ENCODE measurements around the gene CRADD. TPM values are rescaled to one million over a fixed set of nuclear protein-coding genes. Genes with fewer than 3 reads are reported as not detected.
A peak's percentile ranks its signal among the peaks of the same experiment; 100 is the strongest.

Gene CRADD
- total and polyA plus RNA-seq, 2 donors: 13.9 to 17.1 TPM

- Histone ChIP-seq H3K36me3 (ENCODE audit: control insufficient read depth in 2 of 2, insufficient read depth in 2 of 2, low read length in 1 of 2) (no peaks in the 10 kb centered on the region), H3K9me3 (ENCODE audit: control insufficient read depth in 2 of 2, insufficient read depth in 1 of 2, low read length in 1 of 2) (peaks cover 0 to 1% of the 10 kb centered on the region in 2 donors), H3K4me1 (ENCODE audit: control insufficient read depth in 2 of 2, insufficient read depth in 2 of 2, low read length in 2 of 2) (peaks cover 32 to 59% of the 10 kb centered on the region in 2 donors), H3K4me3 (ENCODE audit: low read length in 2 of 2) (no peak overlapping the region), H3K27ac (ENCODE audit: low read depth in 1 of 2, low read length in 1 of 2) (no peak overlapping the region), H3K27me3 (ENCODE audit: control insufficient read depth in 2 of 2, insufficient read depth in 1 of 2, low read length in 1 of 2) (no peaks in the 10 kb centered on the region)
- DNase-seq (ENCODE audit: low read depth in 6 of 9, low spot score in 9 of 9): peak in 1 of 9 donors; percentile 40
- 91% methylated on average over 8 of the region's 8 CpGs for WGBS
Measured at GRCh38 chr12:93785249-93786010, 108.3 kb downstream of the CRADD start.

DNA sequence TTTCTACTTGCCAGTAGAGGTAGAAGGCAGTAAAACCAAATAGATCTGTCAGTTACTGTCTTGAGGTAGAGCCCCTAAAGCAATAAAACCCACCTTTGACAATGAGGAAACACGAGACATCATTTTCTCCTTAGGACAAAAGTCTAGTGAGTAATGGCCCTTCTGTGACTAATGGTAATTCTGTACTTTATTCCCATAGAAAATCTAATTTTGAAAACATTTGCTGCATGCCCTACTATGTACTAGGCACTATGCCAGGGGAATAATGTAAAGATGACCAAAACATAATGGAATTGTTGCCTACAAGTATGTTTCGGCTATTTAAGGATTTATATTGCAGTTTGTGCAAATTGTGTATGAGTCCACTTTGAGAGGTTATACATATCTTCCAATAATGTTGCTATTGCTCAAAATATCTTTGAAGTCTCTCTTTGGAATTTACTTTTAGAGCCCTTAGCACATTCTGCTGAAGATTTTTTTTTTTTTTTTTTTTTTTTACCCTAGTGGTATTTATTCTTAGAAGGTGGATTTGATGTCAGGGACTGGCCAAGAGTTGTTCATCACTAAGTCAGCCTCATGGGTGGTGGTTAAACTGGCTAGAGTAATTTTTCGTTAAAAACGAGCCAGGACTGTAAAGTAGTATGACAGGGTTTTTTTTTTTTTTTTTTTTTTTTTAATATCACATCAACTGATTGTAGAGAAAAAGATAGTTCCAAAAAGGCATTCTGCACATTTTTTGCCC is 109.7 kb downstream of the CRADD start:
- Histone ChIP-seq H3K27me3 (ENCODE audit: control insufficient read depth in 2 of 2, insufficient read depth in 1 of 2, low read length in 1 of 2) (no peaks in the 10 kb centered on the region), H3K27ac (ENCODE audit: low read depth in 1 of 2, low read length in 1 of 2) (no peak overlapping the region)
- WGBS: 96% methylated on average over 4 of the region's 4 CpGs

GRCh38 chr12:93788853-93789252 is 111.7 kb downstream of the CRADD start:
- peaks cover 0 to 1% of the 10 kb centered on the region in 2 donors for H3K9me3 ChIP-seq (ENCODE audit: control insufficient read depth in 2 of 2, insufficient read depth in 1 of 2, low read length in 1 of 2)
- 52% methylated on average over 3 of the region's 3 CpGs for WGBS
- H3K27me3 ChIP-seq (ENCODE audit: control insufficient read depth in 2 of 2, insufficient read depth in 1 of 2, low read length in 1 of 2): no peaks in the 10 kb centered on the region
- H3K4me1 ChIP-seq (ENCODE audit: control insufficient read depth in 2 of 2, insufficient read depth in 2 of 2, low read length in 2 of 2): peaks cover 27 to 42% of the 10 kb centered on the region in 2 donors
- no peak overlapping the region for H3K4me3 ChIP-seq (ENCODE audit: low read length in 2 of 2)
- peak in 1 of 9 donors; percentile 37 for DNase-seq (ENCODE audit: low read depth in 6 of 9, low spot score in 9 of 9)
- no peaks in the 10 kb centered on the region for H3K36me3 ChIP-seq (ENCODE audit: control insufficient read depth in 2 of 2, insufficient read depth in 2 of 2, low read length in 1 of 2)
- H3K27ac ChIP-seq (ENCODE audit: low read depth in 1 of 2, low read length in 1 of 2): no peak overlapping the region

More for the DNA sequence above, 109.7 kb downstream of the CRADD start:
- peaks cover 27 to 49% of the 10 kb centered on the region in 2 donors for H3K4me1 ChIP-seq (ENCODE audit: control insufficient read depth in 2 of 2, insufficient read depth in 2 of 2, low read length in 2 of 2)
- peaks cover 0 to 1% of the 10 kb centered on the region in 2 donors for H3K9me3 ChIP-seq (ENCODE audit: control insufficient read depth in 2 of 2, insufficient read depth in 1 of 2, low read length in 1 of 2)
- no peak overlapping the region for H3K4me3 ChIP-seq (ENCODE audit: low read length in 2 of 2)
- H3K36me3 ChIP-seq (ENCODE audit: control insufficient read depth in 2 of 2, insufficient read depth in 2 of 2, low read length in 1 of 2): no peaks in the 10 kb centered on the region
- DNase-seq (ENCODE audit: low read depth in 6 of 9, low spot score in 9 of 9): no peak

- no peak overlapping the region for H3K4me3 ChIP-seq (ENCODE audit: low read length in 2 of 2)
- WGBS: 17% methylated on average over 1 of the region's 1 CpG
- H3K4me1 ChIP-seq (ENCODE audit: control insufficient read depth in 2 of 2, insufficient read depth in 2 of 2, low read length in 2 of 2): peaks cover 27 to 35% of the 10 kb centered on the region in 2 donors
- H3K27ac ChIP-seq (ENCODE audit: low read depth in 1 of 2, low read length in 1 of 2): peak overlapping the region in 1 of 2 donors; percentile 10
- DNase-seq (ENCODE audit: low read depth in 6 of 9, low spot score in 9 of 9): peak in 1 of 9 donors; percentile 29
- peaks cover 0 to 1% of the 10 kb centered on the region in 2 donors for H3K9me3 ChIP-seq (ENCODE audit: control insufficient read depth in 2 of 2, insufficient read depth in 1 of 2, low read length in 1 of 2)
- no peaks in the 10 kb centered on the region for H3K36me3 ChIP-seq (ENCODE audit: control insufficient read depth in 2 of 2, insufficient read depth in 2 of 2, low read length in 1 of 2)
- H3K27me3 ChIP-seq (ENCODE audit: control insufficient read depth in 2 of 2, insufficient read depth in 1 of 2, low read length in 1 of 2): no peaks in the 10 kb centered on the region
Measured at GRCh38 chr12:93789767-93790166, 112.6 kb downstream of the CRADD start.

DNA sequence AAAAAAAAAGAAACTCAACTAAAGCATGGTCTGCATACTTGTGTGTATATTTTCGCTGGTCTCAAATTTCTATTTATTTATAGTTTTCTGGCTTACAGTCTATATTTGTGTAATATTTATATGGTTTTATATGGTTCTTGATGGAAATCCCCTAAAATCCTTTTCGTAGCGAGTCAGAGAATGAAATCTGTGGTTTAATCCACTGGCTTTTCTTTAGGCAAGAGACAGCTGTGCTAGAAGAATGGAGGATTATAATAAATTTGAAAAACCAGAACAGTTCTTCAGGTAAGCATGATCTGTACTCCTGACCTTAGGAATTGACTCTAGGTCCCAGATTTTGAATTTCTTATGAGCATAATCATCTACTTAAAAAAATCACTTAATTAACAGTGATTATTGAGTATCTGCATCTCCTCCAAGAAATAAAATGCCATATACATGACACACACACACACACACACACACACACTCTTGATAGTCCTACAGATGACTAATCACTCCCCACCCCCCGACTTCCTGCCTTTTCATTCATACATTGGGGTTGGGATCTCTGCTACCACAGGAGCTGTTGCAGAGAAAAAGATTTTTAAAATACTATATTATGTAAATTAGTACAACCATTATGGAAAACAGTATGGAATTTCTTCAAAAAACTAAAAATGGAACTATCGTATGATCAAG is 113.4 kb downstream of the CRADD start:
- 84% methylated on average over 5 of the region's 5 CpGs for WGBS
- no peak overlapping the region for H3K27ac ChIP-seq (ENCODE audit: low read depth in 1 of 2, low read length in 1 of 2)
- H3K9me3 ChIP-seq (ENCODE audit: control insufficient read depth in 2 of 2, insufficient read depth in 1 of 2, low read length in 1 of 2): peaks cover 0 to 1% of the 10 kb centered on the region in 2 donors
- peaks cover 23 to 28% of the 10 kb centered on the region in 2 donors for H3K4me1 ChIP-seq (ENCODE audit: control insufficient read depth in 2 of 2, insufficient read depth in 2 of 2, low read length in 2 of 2)
- no peaks in the 10 kb centered on the region for H3K36me3 ChIP-seq (ENCODE audit: control insufficient read depth in 2 of 2, insufficient read depth in 2 of 2, low read length in 1 of 2)
- H3K27me3 ChIP-seq (ENCODE audit: control insufficient read depth in 2 of 2, insufficient read depth in 1 of 2, low read length in 1 of 2): no peaks in the 10 kb centered on the region
- no peak for DNase-seq (ENCODE audit: low read depth in 6 of 9, low spot score in 9 of 9)
- H3K4me3 ChIP-seq (ENCODE audit: low read length in 2 of 2): no peak overlapping the region

- 99% methylated on average over 3 of the region's 3 CpGs for WGBS
- no peaks in the 10 kb centered on the region for H3K36me3 ChIP-seq (ENCODE audit: control insufficient read depth in 2 of 2, insufficient read depth in 2 of 2, low read length in 1 of 2)
- H3K4me1 ChIP-seq (ENCODE audit: control insufficient read depth in 2 of 2, insufficient read depth in 2 of 2, low read length in 2 of 2): peaks cover 29 to 36% of the 10 kb centered on the region in 2 donors
- H3K27ac ChIP-seq (ENCODE audit: low read depth in 1 of 2, low read length in 1 of 2): no peak overlapping the region
- no peak for DNase-seq (ENCODE audit: low read depth in 6 of 9, low spot score in 9 of 9)
- H3K4me3 ChIP-seq (ENCODE audit: low read length in 2 of 2): no peak overlapping the region
- H3K27me3 ChIP-seq (ENCODE audit: control insufficient read depth in 2 of 2, insufficient read depth in 1 of 2, low read length in 1 of 2): no peaks in the 10 kb centered on the region
- H3K9me3 ChIP-seq (ENCODE audit: control insufficient read depth in 2 of 2, insufficient read depth in 1 of 2, low read length in 1 of 2): peaks cover 0 to under 1% of the 10 kb centered on the region in 2 donors
Measured at GRCh38 chr12:93793007-93793406, 115.8 kb downstream of the CRADD start.

- H3K36me3 ChIP-seq (ENCODE audit: control insufficient read depth in 2 of 2, insufficient read depth in 2 of 2, low read length in 1 of 2): no peaks in the 10 kb centered on the region
- H3K27me3 ChIP-seq (ENCODE audit: control insufficient read depth in 2 of 2, insufficient read depth in 1 of 2, low read length in 1 of 2): no peaks in the 10 kb centered on the region
- H3K4me1 ChIP-seq (ENCODE audit: control insufficient read depth in 2 of 2, insufficient read depth in 2 of 2, low read length in 2 of 2): peaks cover 31 to 37% of the 10 kb centered on the region in 2 donors
- H3K4me3 ChIP-seq (ENCODE audit: low read length in 2 of 2): no peak overlapping the region
- DNase-seq (ENCODE audit: low read depth in 6 of 9, low spot score in 9 of 9): no peak
- no peaks in the 10 kb centered on the region for H3K9me3 ChIP-seq (ENCODE audit: control insufficient read depth in 2 of 2, insufficient read depth in 1 of 2, low read length in 1 of 2)
- H3K27ac ChIP-seq (ENCODE audit: low read depth in 1 of 2, low read length in 1 of 2): no peak overlapping the region
Measured at GRCh38 chr12:93793983-93794382, 116.8 kb downstream of the CRADD start.

DNA sequence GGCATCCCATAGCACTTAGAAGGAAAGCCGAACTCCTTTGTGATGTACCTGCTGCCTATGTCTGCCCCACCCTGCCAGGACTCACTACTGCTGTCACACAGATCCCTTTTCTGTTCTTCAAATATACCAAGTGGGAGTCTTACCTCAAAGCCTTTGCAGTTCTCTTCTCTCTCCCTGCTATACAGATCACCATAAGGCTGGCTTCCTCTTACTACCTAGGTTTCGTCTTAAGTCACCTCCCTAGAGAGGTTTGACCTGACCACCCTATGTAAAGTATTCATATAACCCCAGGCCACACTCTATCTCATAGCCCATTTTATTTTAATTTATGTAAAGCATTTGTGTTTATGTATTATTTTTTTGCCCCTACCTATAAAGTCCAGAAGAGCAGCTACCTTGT is 117.6 kb downstream of the CRADD start:
- WGBS: 96% methylated on average over 2 of the region's 2 CpGs
- H3K27me3 ChIP-seq (ENCODE audit: control insufficient read depth in 2 of 2, insufficient read depth in 1 of 2, low read length in 1 of 2): no peaks in the 10 kb centered on the region
- no peaks in the 10 kb centered on the region for H3K9me3 ChIP-seq (ENCODE audit: control insufficient read depth in 2 of 2, insufficient read depth in 1 of 2, low read length in 1 of 2)
- H3K27ac ChIP-seq (ENCODE audit: low read depth in 1 of 2, low read length in 1 of 2): no peak overlapping the region
- no peak overlapping the region for H3K4me3 ChIP-seq (ENCODE audit: low read length in 2 of 2)
- no peaks in the 10 kb centered on the region for H3K36me3 ChIP-seq (ENCODE audit: control insufficient read depth in 2 of 2, insufficient read depth in 2 of 2, low read length in 1 of 2)
- DNase-seq (ENCODE audit: low read depth in 6 of 9, low spot score in 9 of 9): no peak
- peaks cover 29 to 30% of the 10 kb centered on the region in 2 donors for H3K4me1 ChIP-seq (ENCODE audit: control insufficient read depth in 2 of 2, insufficient read depth in 2 of 2, low read length in 2 of 2)

DNA sequence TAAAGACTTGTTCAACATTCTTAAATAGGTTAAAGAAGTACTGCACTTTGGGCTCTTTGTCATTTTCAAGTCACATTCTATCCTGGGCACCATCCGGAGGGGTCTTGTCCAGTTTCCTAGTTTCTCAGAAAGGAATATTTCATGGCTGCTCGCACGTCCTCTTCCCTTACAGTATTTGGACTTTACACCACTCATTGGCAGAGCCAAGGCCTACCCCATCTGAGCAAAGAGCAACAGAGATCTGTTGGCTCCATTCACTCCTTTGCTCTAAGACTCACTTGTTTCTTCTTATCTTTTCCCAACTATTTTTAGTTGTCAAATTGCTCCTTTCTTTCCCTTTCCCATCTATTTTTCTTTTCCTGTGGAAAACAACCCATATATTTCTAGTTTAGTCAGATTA is 118.2 kb downstream of the CRADD start:
- DNase-seq (ENCODE audit: low read depth in 6 of 9, low spot score in 9 of 9): no peak
- no peaks in the 10 kb centered on the region for H3K36me3 ChIP-seq (ENCODE audit: control insufficient read depth in 2 of 2, insufficient read depth in 2 of 2, low read length in 1 of 2)
- no peaks in the 10 kb centered on the region for H3K27me3 ChIP-seq (ENCODE audit: control insufficient read depth in 2 of 2, insufficient read depth in 1 of 2, low read length in 1 of 2)
- H3K4me3 ChIP-seq (ENCODE audit: low read length in 2 of 2): no peak overlapping the region
- over 99% methylated on average over 3 of the region's 3 CpGs for WGBS
- H3K9me3 ChIP-seq (ENCODE audit: control insufficient read depth in 2 of 2, insufficient read depth in 1 of 2, low read length in 1 of 2): no peaks in the 10 kb centered on the region
- H3K27ac ChIP-seq (ENCODE audit: low read depth in 1 of 2, low read length in 1 of 2): no peak overlapping the region
- H3K4me1 ChIP-seq (ENCODE audit: control insufficient read depth in 2 of 2, insufficient read depth in 2 of 2, low read length in 2 of 2): peaks cover 23 to 25% of the 10 kb centered on the region in 2 donors

All from thymus (tissue), 11 donors.